B cell (primary cell): ENCODE measurements around the gene MYOCD. TPM values are rescaled to one million over a fixed set of nuclear protein-coding genes. Genes with fewer than 3 reads are reported as not detected.

Experiments
- ATAC-seq: fragments of 200-7000 bp; cut with Tn5 transposase; one replicate; pipeline ENCODE4 v1.10.0; 2021; ENCODE audit warnings: low read depth, mild to moderate bottlenecking, moderate number of reproducible peaks, moderate library complexity
- CTCF ChIA-PET: fragments of 350-600 bp; sonication (Branson Sonifier 250); formaldehyde crosslinking; loops from one replicate; lab custom pipeline; 2021; ENCODE audit warnings: antibody characterized with exemption, inconsistent platforms; lab: Charles Lee
- POLR2A ChIA-PET: fragments of 350-600 bp; sonication (Branson Sonifier 250); formaldehyde crosslinking; loops from one replicate; lab custom pipeline; 2021; ENCODE audit warnings: antibody characterized with exemption; lab: Charles Lee
- DNase-seq: peaks from one replicate; pipeline ENCODE4 v3.0.0; 2013
- H2AFZ ChIP-seq: 2 replicates; pipeline ENCODE4 v1.6.1; 2012; ENCODE audit warnings: mild to moderate bottlenecking, low read depth, low read length; ENCODE audit not compliant: insufficient read depth, poor library complexity, severe bottlenecking
- H3K27ac ChIP-seq, 2 donors: 1 replicate in 1 of 2; 2 replicates in 1 of 2; pipeline ENCODE4 v1.5.1; 2012 to 2013; ENCODE audit warnings: low read length in 2 of 2, mild to moderate bottlenecking in 2 of 2, moderate library complexity in 1 of 2
- H3K27me3 ChIP-seq, 4 experiments: fragments of 200-600 bp in 1 of 4; sonication (generic) in 1 of 4; replicated peaks in 1 of 4; 1 replicate in 2 of 4; 2 replicates in 2 of 4; pipeline versions ENCODE4 v1.6.1 to v1.7.0; 2013 to 2016; ENCODE audit warnings: low read length in 3 of 4, mild to moderate bottlenecking in 2 of 4, mixed read lengths in 1 of 4, moderate library complexity in 1 of 4; ENCODE audit not compliant: insufficient read depth in 4 of 4, control insufficient read depth in 3 of 4; ENCODE audit errors: control extremely low read depth in 1 of 4
- H3K36me3 ChIP-seq, 2 experiments: replicated peaks in 1 of 2; 1 replicate in 1 of 2; 2 replicates in 1 of 2; pipeline versions ENCODE4 v1.6.1 to v1.7.1; 2013; ENCODE audit warnings: low read length in 1 of 2; ENCODE audit not compliant: insufficient read depth in 2 of 2, control insufficient read depth in 1 of 2; ENCODE audit errors: control extremely low read depth in 1 of 2, extremely low read depth in 1 of 2
- H3K4me1 ChIP-seq, 2 donors: fragments of 200-600 bp in 1 of 2; sonication (generic) in 1 of 2; 1 replicate in 1 of 2; 2 replicates in 1 of 2; pipeline versions ENCODE4 v1.5.1 to v1.6.1; 2013 to 2017; ENCODE audit warnings: low read length in 2 of 2; ENCODE audit not compliant: control insufficient read depth in 2 of 2, insufficient read depth in 2 of 2
- H3K4me2 ChIP-seq: replicated peaks from 2 replicates; pipeline ENCODE3; 2012; ENCODE audit warnings: mild to moderate bottlenecking, low read depth, low read length; ENCODE audit not compliant: poor library complexity, severe bottlenecking
- H3K4me3 ChIP-seq, 5 experiments: fragments of 200-600 bp in 1 of 5; sonication (generic) in 1 of 5; 1 replicate in 3 of 5; 2 replicates in 2 of 5; pipeline versions ENCODE4 v1.5.1 to v1.7.0; 2011 to 2016; ENCODE audit warnings: low read length in 4 of 5, mild to moderate bottlenecking in 4 of 5, low read depth in 2 of 5, control low read depth in 1 of 5, moderate library complexity in 1 of 5; ENCODE audit not compliant: insufficient read depth in 1 of 5; ENCODE audit errors: control extremely low read depth in 1 of 5, extremely low read depth in 1 of 5
- H3K79me2 ChIP-seq: fragments of 200-600 bp; sonication (generic); one replicate; pipeline ENCODE4 v1.6.0; 2016; ENCODE audit warnings: low read length; ENCODE audit not compliant: control insufficient read depth, insufficient read depth
- H3K9ac ChIP-seq: fragments of 200-600 bp; sonication (generic); 2 replicates; pipeline ENCODE4 v1.6.1; 2017; ENCODE audit warnings: mild to moderate bottlenecking, low read length, moderate library complexity
- H3K9me3 ChIP-seq, 3 donors: one replicate each; pipeline versions ENCODE4 v1.6.1 to v1.7.1; 2013; ENCODE audit warnings: low read length in 2 of 3; ENCODE audit not compliant: control insufficient read depth in 2 of 3, insufficient read depth in 1 of 3; ENCODE audit errors: control extremely low read depth in 1 of 3
- H4K20me1 ChIP-seq: 2 replicates; pipeline ENCODE4 v1.6.0; 2012; ENCODE audit warnings: mild to moderate bottlenecking, low read length; ENCODE audit not compliant: insufficient read depth, control insufficient read depth, poor library complexity, severe bottlenecking
- H3K27ac Mint-ChIP-seq: one replicate; pipeline ENCODE4 v1.8.0; 2021; ENCODE audit warnings: mixed read lengths
- H3K27me3 Mint-ChIP-seq: one replicate; pipeline ENCODE4 v1.8.0; 2021; ENCODE audit warnings: mixed read lengths
- H3K4me1 Mint-ChIP-seq: one replicate; pipeline ENCODE4 v1.8.0; 2021; ENCODE audit warnings: mixed read lengths
- H3K4me3 Mint-ChIP-seq: one replicate; pipeline ENCODE4 v1.8.0; 2021; ENCODE audit warnings: mixed read lengths
- H3K9me3 Mint-ChIP-seq: one replicate; pipeline ENCODE4 v1.8.0; 2022; ENCODE audit warnings: mixed read lengths; ENCODE audit not compliant: insufficient read depth
- EZH2 ChIP-seq: IDR thresholded peaks from 2 replicates; pipeline ENCODE4 v1.6.1; 2012; ENCODE audit warnings: borderline replicate concordance, low read depth, mild to moderate bottlenecking, moderate library complexity, low read length; ENCODE audit not compliant: insufficient read depth, poor library complexity, severe bottlenecking
- WGBS: methylation state at CpG from one replicate; pipeline ENCODE4 v1.1.5; 2013; ENCODE audit warnings: missing lambda C conversion rate; ENCODE audit not compliant: insufficient coverage; 5-methylcytosine and 5-hydroxymethylcytosine counted together
- intact Hi-C: fragments of 100-400 bp; cut with micrococcal nuclease; formaldehyde crosslinking; loops from one replicate; pipeline ENCODE4 v1.10.0; 2022
- polyA plus RNA-seq: library from polyadenylated mRNA; depleted of rRNA; stranded (reverse); fragments of >200 nt; gene quantifications from 2 replicates; pipeline ENCODE4 v1.2.3, GENCODE V29; 2012
- total RNA-seq, 2 donors: library from RNA; stranded (reverse); fragments of 120-200 nt in 1 of 2; gene quantifications; 1 replicate in 1 of 2; 2 replicates in 1 of 2; pipeline versions ENCODE4 v1.2.3 to v1.2.4, GENCODE V29; 2013 to 2022
- TF ChIP-seq, protein P1 (sequence below): fragments of 200-600 bp; IDR thresholded peaks from one replicate; pipeline ENCODE4 v1.8.0; 2022; ENCODE audit warnings: antibody characterized with exemption, mild to moderate bottlenecking

Gene MYOCD
- total and polyA plus RNA-seq, 2 donors (not counting 1 experiment from before 2014, with no cell fraction given), result 0.32 TPM; not detected in 1

DNA sequence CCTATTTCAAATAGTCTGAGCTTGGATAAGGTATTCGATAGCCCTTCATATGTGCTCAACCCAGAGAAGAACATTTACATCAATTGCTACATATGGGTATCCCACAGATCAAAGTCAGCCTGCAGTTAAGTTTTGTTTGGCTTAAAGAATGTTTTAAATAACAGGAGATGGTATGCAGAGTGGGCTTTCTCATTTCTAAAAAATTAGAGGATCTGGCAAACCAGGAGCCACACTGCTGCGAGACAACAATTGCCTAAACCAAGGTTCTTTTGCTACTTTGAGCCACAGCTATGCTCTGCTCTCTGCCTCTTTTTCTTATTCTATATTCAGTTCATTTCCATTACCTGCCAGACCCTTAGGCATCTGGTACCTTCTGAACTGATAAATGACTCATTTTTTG lies 93.4 kb downstream of the MYOCD start:
- H3K9ac ChIP-seq, result no peak overlapping the region
- no peaks in the 10 kb centered on the region for H3K9me3 ChIP-seq
- H3K27me3 Mint-ChIP-seq, result peaks cover 3% of the 10 kb centered on the region
- no peaks in the 10 kb centered on the region for H3K9me3 Mint-ChIP-seq
- POLR2A ChIA-PET, result no interaction called here
- no peaks in the 10 kb centered on the region for H3K27me3 ChIP-seq
- H3K27ac ChIP-seq, result no peak overlapping the region
- CTCF ChIA-PET, result no interaction called here
- intact Hi-C loops, result no loop called here
- H3K4me3 ChIP-seq, result no peak overlapping the region
- no peak overlapping the region for H3K4me3 Mint-ChIP-seq
- H3K4me1 ChIP-seq, result no peaks in the 10 kb centered on the region
- TF ChIP-seq, protein P1, sequence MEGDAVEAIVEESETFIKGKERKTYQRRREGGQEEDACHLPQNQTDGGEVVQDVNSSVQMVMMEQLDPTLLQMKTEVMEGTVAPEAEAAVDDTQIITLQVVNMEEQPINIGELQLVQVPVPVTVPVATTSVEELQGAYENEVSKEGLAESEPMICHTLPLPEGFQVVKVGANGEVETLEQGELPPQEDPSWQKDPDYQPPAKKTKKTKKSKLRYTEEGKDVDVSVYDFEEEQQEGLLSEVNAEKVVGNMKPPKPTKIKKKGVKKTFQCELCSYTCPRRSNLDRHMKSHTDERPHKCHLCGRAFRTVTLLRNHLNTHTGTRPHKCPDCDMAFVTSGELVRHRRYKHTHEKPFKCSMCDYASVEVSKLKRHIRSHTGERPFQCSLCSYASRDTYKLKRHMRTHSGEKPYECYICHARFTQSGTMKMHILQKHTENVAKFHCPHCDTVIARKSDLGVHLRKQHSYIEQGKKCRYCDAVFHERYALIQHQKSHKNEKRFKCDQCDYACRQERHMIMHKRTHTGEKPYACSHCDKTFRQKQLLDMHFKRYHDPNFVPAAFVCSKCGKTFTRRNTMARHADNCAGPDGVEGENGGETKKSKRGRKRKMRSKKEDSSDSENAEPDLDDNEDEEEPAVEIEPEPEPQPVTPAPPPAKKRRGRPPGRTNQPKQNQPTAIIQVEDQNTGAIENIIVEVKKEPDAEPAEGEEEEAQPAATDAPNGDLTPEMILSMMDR, result no peak
- no peak for TF ChIP-seq EZH2
- no peaks in the 10 kb centered on the region for H3K4me1 Mint-ChIP-seq
- H3K4me2 ChIP-seq, result no peak overlapping the region
- no peak overlapping the region for H2AFZ ChIP-seq
- DNase-seq (no peak), ATAC-seq (no peak)
- no peaks in the 10 kb centered on the region for H3K36me3 ChIP-seq
- WGBS, result 80% methylated on average over 1 of the region's 2 CpGs
- H4K20me1 ChIP-seq, result no peaks in the 10 kb centered on the region
- no peaks in the 10 kb centered on the region for H3K79me2 ChIP-seq
- H3K27ac Mint-ChIP-seq, result no peak overlapping the region

DNA sequence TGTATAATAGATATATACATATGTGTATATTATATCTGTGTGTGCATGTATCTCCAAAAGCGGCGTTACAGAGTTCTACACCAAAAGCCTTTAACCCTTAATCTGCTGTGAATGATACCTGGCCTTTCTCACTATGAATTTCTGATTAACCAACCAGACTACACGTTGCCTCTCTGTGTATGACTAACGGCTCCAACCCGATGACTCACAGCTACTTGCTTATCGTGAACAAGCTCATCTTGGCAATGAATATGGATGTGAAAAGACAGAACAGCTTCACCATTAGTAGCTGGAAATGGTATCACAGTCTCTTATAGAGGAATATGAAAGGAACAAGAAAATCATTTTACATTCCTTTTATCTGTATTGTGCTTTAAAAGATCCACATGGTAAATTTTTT lies 99.9 kb downstream of the MYOCD start:
- ATAC-seq (no peak), DNase-seq (no peak)
- no peaks in the 10 kb centered on the region for H3K79me2 ChIP-seq
- no peaks in the 10 kb centered on the region for H3K4me1 ChIP-seq
- H4K20me1 ChIP-seq, result no peaks in the 10 kb centered on the region
- intact Hi-C loops, result no loop called here
- H3K27ac ChIP-seq, result no peak overlapping the region
- H2AFZ ChIP-seq, result no peak overlapping the region
- peaks cover 0 to 4% (median 0%) of the 10 kb centered on the region in 4 experiments for H3K27me3 ChIP-seq
- Mint-ChIP-seq H3K9me3 (no peaks in the 10 kb centered on the region), H3K27ac (no peak overlapping the region), H3K4me1 (no peaks in the 10 kb centered on the region), H3K4me3 (no peak overlapping the region), H3K27me3 (peaks cover 8% of the 10 kb centered on the region)
- no peaks in the 10 kb centered on the region for H3K9me3 ChIP-seq
- H3K4me2 ChIP-seq, result no peak overlapping the region
- ChIA-PET POLR2A (no interaction called here), CTCF (no interaction called here)
- WGBS, result no CpG with 5 or more reads among the region's 6 CpGs
- H3K9ac ChIP-seq, result no peak overlapping the region
- H3K4me3 ChIP-seq, result no peak overlapping the region
- TF ChIP-seq EZH2, result no peak
- TF ChIP-seq, protein P1, result no peak
- no peaks in the 10 kb centered on the region for H3K36me3 ChIP-seq
